Right lung (tissue), 10 donors: ENCODE results near the gene HOXB9. TPM values are rescaled to one million over a fixed set of nuclear protein-coding genes. Genes with fewer than 3 reads are reported as not detected.

ENCODE experiments used
- DNase-seq, 2 donors: peaks; one replicate each; pipeline ENCODE4 v3.0.0-alpha.2; 2013
- long read RNA-seq, 8 donors: transcript quantifications; one replicate each; lab custom pipeline, GENCODE V29; 2026
- polyA plus RNA-seq, 5 donors: library from polyadenylated mRNA; unstranded; fragments of 120-200 nt; gene quantifications; one replicate each; pipeline versions ENCODE4 v1.2.1 to v1.2.3, GENCODE V29; 2013; ENCODE audit warnings: inconsistent platforms in 1 of 5, low replicate concordance in 1 of 5; ENCODE audit not compliant: insufficient read length in 5 of 5, insufficient read depth in 1 of 5

HOXB9 gene
- under 1 TPM in 1 of 5 donors, not detected in 4; 0.31 TPM for polyA plus RNA-seq
- long read RNA-seq, donor 1, result 0 reads
- long read RNA-seq, donor 2, result 0 reads
- long read RNA-seq, donor 3, result 0 reads
- long read RNA-seq, donor 4, result 0 reads
- long read RNA-seq, donor 5, result 0 reads
- long read RNA-seq, donor 6, result 0 reads
- long read RNA-seq, donor 7, result 0 reads
- long read RNA-seq, donor 8, result 0 reads

- DNase-seq, result no peak
Observed at GRCh38 chr17:48626245-48627117, at the start of gene HOXB9. HOXB9 (minus strand) TSS chr17:48626358; CDS start chr17:48626269, 89 bp downstream.

- no peak for DNase-seq
Observed at GRCh38 chr17:48672340-48672739, 46.2 kb upstream of the HOXB9 start.

DNA sequence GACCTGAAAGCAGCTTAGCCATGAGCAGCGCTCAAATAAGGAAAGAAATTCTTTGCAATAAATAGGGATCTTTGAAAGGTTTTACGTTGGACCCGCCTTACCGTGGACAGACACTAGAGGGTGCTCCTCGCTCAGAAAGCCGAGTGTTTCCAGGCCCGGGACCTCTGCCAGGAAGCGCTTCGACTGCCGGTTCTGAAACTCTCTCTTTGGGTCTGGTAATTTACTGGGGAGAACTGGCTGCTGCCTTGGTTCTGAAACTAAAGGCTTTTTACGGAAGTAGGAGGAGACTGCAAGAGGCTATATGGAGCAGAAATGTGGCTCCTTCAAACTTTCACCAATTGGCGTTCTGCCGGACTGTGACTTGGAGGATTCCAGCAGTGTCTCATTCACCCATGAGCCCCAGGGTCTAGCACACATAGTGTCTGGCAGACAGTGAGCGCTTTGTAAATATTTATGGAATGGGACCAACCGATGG is 45.6 kb upstream of the HOXB9 start:
- DNase-seq, result peak; percentile 77 to 86

DNA sequence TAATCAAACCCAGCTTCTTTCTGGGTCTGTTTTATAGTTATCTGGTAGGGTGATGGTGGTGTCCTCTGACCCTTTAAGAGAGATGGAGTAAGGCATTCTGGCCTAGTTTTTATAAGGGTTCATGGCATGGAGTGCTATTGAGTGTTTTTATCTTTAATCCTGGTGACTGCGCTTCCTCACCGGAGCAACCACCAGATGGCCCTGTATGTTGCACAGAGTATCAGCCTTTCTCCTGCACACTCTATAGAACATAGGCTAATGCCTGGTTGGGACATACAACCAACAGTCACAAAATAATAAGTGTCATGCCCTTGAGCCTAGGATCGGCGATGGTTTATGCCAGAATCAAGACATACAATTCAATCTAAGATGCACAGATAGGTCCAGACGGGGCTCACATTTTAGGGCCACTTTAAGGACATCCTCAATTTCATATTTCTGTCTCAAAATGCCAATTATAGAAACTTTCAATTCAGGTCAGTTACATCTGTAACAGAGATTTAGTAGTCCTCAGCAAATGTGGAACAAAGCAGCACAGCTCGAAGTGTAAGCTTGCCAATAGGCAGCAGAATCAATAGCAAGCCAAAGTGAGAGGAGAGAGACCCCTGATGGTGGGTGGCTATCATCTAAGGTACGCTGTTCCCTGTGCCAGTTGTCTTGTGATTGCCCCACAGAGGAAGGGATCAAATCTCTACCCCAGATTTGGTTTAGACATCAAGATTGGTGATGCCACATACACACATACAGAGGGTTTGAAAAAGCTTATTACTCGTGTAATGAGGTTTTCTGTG is 37.2 kb upstream of the HOXB9 start:
- no peak for DNase-seq

DNA sequence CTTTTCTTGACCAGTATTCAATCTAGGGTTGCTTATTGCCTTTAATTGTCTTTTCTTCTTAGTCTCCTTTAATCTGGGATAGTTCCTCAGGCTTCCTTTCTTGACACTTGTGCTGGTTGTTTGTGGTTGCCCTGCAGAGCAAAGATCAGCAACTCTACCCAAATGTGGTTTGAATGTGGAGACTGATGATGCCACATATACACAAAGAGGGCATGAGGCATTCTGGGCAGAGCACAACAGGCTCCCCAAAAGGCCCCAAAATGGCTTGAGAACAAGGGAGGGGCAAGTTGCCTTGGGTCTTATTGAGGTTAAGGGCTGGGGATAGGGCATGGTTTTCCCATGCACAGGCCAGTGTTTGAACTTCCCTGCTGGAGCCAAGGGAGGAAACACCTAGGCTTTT is 29.8 kb upstream of the HOXB9 start:
- DNase-seq, result no peak

GRCh38 chr17:48649741-48650140 is 23.6 kb upstream of the HOXB9 start:
- DNase-seq, result no peak

GRCh38 chr17:48647963-48648245 is 21.7 kb upstream of the HOXB9 start:
- no peak for DNase-seq

DNA sequence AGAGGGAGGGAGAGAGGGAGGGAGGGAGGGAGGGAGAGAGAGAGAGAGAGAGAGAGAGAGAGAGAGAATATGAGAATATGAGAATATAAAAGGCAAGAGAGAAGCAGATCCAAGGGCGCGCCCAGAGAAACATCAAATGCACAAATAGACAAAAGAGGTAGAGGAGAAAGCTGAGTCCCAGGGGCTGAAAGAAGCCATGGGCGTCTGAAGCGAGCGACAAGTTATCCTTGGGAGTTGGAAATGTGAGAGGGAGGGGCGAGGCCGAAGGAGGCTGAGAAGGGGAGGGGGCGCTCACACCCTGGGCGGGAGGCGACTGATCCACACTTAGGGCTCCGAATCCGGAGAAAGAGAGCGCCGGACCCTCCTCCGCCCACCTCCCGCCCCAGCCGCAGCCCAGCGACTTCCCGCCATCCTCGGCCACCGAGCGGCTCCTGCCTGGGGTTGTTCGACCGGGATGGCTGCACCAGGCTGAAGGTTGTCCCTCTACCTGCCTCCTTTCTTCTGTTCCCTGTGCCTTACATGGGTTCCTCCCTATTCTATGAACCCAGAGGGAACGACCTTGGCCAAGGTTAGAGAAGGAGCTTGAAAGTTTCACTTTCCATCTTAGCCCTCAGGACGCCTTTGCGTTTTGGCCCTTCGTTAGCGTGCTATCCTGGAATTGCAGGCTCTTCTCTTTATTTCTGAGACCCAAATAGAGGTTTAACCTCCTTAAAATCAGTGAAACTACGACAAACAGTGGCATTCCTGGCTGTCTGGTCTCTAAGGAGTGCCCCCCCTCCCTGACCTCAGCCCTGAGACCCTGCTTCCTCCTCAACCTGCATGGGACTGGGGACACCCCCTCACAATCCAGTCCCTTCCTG is 21.2 kb upstream of the HOXB9 start:
- no peak for DNase-seq

DNA sequence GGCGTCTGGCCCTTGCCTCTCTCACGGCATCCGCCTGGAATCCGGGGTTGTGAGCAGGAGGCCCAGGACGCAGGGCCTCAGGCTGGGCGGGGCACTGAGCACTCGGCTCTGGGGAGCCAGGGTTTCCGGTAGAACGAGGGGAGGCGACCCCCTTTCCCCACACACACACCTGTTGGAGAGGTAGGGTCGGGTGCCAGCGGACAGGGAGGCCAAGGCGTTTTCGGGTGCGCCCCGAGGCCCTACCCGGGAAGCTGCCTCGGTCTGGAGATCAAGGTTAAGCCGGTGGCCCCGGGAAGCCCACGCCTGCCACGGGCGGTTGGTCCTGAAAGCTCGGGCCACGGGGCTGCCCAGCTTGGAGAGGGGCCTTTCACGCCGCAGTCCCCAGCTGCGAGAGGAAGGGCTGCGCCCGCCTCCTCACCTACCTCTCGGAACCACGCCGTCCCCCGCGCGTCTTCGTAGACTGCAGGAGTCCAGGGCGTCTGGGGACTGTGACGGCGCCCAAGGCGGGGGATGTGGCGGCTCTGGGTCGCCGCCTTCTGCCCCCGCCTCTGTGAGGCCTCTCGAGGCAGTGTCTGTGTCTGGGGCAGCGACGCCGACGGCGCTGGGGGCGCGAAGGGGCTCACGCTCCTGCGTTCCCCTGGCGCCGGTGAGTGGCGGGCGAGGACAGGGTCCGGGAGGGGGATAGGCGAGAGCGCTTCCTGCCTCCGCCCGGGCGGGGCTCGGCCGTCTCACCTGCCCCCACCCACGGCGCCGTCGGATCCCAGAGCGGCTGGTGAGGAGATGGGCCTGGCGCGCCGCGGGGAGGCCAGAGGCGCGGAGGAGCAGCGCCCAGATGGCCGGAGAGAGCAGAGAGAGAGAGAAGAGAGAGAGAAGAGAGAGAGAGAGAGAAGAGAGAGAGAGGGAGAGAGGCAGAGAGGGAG is 20.3 kb upstream of the HOXB9 start:
- DNase-seq, result no peak

GRCh38 chr17:48645639-48646182 is 19.6 kb upstream of the HOXB9 start:
- DNase-seq, result no peak

DNA sequence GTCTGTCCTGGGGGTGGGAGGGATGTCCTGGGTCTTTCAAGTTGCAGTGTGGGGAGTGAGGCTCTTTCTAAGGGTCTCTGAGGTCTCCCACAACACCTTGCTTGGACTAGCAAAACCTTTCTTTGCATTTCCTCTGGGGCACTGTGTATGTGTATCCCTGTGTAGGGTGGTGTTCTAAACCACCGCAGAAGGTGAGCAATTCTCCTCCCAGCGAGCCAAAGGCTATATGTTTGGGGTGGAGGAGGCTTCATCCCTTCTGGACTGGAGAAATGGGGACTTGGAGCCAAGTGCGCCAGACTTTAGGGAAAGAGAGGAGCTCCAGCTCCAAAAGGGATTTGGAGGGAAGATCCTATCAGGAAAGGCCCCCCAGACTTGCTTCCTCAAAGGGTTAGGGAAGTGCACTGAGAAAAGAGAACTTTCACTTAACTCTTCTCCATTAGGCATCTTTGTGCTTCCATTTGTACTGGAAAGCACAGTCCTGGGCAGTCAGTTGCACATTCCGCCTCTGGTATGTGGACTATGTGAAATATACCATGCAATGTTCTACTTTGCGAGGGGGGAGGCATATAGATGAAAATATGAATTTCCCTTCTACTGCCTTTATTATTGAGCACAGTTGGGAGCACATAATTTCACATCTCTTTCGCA is 18.9 kb upstream of the HOXB9 start:
- DNase-seq, result no peak

DNA sequence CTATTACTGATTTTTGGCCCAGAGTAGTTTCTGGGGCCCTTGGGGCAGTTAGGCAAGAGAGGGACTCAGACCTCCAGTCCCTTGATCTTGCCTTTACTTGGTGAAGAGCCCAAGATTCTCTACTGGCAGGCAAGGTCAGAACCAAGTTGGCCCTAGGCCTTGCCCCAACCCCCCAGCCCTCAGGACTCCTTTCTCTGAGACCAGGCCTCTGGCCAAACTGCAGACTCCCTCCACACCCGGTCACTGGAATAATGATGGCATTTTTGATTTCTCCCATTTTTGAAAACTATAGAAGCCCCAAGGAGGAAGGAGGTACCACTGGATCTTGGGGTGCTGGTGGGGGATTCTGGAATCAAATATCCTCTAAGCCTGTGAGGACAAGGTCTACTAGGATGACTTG is 18.0 kb upstream of the HOXB9 start:
- DNase-seq, result no peak

DNA sequence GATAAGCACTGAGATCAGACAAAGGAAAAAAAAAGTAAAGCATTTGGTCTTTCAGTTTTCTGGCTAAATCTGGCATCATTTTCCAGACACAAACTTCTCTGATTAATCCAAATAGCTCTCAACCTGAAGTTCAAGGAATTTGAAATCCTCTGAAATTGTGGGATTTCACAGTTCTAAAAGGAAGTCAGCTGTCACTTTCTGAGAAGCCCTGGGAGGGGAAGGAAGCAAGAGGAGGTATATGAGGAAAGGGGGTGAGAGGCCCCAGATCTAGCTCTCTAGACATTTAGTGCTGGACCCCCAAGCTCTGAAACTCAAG is 17.5 kb upstream of the HOXB9 start:
- no peak for DNase-seq

- no peak for DNase-seq
Observed at GRCh38 chr17:48642843-48643696, 16.9 kb upstream of the HOXB9 start.

DNA sequence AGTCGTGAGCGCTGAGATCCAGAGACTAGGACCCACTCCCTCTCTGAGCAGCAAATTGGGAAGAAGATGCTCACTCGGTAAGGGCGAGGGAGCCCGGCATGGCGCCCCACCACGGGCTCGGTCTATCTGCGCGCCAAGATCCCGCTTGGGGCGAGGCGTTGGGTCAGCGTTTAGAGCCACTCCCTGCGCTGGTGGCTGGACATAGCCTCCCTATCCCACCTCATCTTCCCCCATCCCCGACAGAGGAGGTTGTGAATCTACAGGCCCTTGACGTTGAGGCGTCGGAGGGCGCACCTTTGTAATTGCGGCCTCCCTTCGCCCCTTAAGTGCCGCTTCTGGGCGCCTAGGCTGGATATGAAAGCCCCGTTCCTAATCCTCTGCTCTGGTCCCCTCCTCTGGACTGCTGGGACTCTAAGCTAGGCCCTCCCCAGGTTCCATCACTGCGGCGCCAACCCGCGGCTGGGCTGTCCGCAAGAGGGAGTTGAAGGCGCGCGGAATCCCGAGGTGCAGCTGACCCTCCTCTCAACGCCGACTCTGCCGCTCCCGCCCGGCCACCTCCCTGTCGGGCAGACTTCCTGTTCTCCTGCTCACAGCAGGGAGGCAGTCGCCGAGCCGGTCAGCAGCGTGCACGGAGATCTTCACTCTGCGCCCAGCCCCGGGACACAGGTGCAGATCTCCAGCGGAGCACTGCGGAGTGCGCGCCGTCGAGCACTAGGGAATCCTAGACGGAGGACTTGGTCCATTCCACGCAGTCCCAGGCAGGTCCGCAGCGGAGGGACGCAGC is 16.1 kb upstream of the HOXB9 start:
- no peak for DNase-seq

- DNase-seq, result no peak
Observed at GRCh38 chr17:48641541-48642058, 15.4 kb upstream of the HOXB9 start.

DNA sequence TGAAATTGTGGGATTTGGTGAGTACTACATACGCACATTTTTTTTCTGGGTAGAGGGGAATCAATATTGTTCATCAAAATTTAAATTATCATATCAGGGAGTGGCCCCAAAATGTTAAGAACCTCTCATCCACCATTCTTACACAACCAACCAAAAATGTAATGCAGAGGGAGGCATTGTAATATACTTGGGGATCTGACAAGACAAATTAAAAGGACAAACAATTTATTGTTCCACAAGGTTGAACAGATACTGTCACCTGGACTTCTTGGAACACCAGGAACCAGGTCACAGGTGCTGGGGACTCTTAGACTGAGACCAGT is 14.7 kb upstream of the HOXB9 start:
- no peak for DNase-seq
